Measurements from ENCODE around the gene PDE9A.

DNA sequence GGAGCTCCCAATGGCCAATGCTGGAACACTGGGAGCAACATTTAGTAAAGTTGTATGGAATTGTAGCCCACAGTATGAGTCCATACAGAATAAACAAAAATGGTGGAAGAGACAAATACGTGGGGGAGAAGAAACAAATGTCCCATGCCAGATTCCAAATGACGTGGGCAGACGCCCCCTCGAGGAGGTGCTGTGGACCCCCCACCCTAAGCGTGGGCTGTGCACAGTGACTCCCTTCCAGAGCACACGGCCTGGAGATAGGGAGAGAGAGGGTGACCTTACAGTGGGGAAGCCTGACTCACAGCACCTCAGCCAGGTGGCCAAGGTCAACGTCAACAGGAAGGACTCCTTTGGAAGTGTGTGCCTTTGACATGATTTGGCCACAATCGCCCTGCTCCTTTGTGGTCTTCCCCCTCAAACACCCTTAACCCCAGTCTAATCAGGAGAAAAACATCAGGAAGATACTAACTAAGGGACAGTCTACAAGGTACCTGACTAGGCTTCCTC is 13.7 kb upstream of the PDE9A start:
- TF ChIP-seq, protein P1, sequence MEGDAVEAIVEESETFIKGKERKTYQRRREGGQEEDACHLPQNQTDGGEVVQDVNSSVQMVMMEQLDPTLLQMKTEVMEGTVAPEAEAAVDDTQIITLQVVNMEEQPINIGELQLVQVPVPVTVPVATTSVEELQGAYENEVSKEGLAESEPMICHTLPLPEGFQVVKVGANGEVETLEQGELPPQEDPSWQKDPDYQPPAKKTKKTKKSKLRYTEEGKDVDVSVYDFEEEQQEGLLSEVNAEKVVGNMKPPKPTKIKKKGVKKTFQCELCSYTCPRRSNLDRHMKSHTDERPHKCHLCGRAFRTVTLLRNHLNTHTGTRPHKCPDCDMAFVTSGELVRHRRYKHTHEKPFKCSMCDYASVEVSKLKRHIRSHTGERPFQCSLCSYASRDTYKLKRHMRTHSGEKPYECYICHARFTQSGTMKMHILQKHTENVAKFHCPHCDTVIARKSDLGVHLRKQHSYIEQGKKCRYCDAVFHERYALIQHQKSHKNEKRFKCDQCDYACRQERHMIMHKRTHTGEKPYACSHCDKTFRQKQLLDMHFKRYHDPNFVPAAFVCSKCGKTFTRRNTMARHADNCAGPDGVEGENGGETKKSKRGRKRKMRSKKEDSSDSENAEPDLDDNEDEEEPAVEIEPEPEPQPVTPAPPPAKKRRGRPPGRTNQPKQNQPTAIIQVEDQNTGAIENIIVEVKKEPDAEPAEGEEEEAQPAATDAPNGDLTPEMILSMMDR (IDR thresholded peaks at IDR 0.05): no peak
- no peak for TF ChIP-seq POLR2A (IDR thresholded peaks at IDR 0.05)
